GM13976 (cell line): ENCODE results near the gene NHERF1.

Experiments used
- DNase-seq: peaks from one replicate; pipeline ENCODE4 v3.0.0; 2012; ENCODE audit warnings: low spot score
- in situ Hi-C: fragments of 300-500 bp; cut with MboI; formaldehyde crosslinking; loops from one replicate; pipeline ENCODE4 v1.12.0; 2022; ENCODE audit warnings: low sequenced_read_pairs, mixed read lengths, inconsistent platforms; ENCODE audit not compliant: unreplicated experiment
- TF ChIP-seq, protein P1 (sequence below): IDR thresholded peaks from 2 replicates; pipeline ENCODE4 v1.5.1; 2012; ENCODE audit warnings: borderline replicate concordance, mild to moderate bottlenecking; ENCODE audit not compliant: insufficient read depth; ENCODE audit errors: extremely low read depth, missing control alignments, control extremely low read depth

The NHERF1 gene

DNA sequence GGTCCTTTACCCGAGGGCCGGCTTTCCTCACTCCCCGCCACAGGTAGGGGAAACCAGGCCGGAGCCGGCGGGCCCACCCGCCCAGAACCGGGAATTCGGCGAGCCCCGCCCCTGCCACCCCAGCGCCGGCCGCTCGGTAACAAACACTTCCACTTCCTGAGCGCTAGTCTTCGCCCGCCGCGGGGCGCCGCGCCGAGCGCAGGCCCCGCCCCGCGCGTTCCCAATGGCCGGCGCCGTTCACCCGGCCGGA lies 224 bp upstream of the NHERF1 start:
- in situ Hi-C loops: no loop called here
- DNase-seq: no peak
- TF ChIP-seq, protein P1, sequence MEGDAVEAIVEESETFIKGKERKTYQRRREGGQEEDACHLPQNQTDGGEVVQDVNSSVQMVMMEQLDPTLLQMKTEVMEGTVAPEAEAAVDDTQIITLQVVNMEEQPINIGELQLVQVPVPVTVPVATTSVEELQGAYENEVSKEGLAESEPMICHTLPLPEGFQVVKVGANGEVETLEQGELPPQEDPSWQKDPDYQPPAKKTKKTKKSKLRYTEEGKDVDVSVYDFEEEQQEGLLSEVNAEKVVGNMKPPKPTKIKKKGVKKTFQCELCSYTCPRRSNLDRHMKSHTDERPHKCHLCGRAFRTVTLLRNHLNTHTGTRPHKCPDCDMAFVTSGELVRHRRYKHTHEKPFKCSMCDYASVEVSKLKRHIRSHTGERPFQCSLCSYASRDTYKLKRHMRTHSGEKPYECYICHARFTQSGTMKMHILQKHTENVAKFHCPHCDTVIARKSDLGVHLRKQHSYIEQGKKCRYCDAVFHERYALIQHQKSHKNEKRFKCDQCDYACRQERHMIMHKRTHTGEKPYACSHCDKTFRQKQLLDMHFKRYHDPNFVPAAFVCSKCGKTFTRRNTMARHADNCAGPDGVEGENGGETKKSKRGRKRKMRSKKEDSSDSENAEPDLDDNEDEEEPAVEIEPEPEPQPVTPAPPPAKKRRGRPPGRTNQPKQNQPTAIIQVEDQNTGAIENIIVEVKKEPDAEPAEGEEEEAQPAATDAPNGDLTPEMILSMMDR: no peak

DNA sequence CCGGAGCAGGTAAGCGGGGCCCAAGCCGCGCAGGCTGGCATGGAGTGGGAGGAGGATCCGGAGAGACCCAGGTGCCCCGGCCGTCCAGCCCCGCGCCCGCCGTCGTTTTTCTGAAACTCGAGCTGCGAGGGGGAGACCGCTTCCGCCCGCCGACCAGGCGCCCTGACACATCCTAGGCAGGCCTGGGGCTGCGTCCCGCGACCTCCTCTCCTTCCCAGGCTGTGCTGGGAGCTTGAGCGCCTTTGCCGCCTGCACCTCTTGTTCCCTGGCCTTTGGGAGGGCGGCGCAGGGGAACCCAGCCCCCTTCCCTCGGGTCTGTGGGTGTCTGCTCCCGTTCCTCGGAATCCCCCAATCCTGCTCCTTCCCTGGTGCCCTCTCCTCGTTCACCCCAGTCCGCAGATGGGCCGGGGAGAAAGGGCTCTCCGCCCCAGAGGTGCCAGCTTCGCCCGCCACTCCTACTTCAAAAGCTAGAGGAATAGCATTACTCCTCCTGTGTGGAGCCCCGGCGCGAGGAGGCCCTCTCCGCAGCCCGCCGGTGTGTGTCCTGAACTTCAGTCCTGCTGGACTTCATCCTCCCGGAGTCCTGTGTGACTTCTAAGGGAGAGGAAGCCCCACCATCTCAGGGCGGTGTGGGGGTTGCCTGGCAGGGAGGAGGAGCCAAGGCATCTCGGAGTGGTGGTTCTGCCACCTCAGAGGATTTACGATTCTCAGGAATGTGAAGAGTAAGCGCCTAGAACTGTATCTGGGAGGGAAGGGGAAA lies 1.0 kb downstream of the NHERF1 start:
- DNase-seq: peak; percentile 62
- in situ Hi-C loops: no loop called here

DNA sequence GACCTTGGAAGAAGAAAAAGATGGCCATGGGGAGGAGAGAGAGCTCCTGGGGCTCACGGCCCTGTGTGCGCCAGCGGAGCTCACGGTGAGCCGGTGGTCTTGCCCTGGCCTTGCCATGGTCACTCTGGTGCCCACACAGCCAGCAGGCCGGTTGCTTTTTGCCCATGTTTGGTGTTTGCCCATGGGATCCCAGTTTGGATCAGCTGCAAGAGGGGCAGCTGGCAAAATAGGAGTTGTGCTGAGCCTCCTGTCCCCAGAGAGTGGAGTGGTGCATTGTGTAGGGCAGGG lies 1.6 kb downstream of the NHERF1 start:
- in situ Hi-C loops: no loop called here
- TF ChIP-seq, protein P1: no peak
- no peak for DNase-seq

More for the DNA sequence above, 1.0 kb downstream of the NHERF1 start:
- TF ChIP-seq, protein P1: no peak

DNA sequence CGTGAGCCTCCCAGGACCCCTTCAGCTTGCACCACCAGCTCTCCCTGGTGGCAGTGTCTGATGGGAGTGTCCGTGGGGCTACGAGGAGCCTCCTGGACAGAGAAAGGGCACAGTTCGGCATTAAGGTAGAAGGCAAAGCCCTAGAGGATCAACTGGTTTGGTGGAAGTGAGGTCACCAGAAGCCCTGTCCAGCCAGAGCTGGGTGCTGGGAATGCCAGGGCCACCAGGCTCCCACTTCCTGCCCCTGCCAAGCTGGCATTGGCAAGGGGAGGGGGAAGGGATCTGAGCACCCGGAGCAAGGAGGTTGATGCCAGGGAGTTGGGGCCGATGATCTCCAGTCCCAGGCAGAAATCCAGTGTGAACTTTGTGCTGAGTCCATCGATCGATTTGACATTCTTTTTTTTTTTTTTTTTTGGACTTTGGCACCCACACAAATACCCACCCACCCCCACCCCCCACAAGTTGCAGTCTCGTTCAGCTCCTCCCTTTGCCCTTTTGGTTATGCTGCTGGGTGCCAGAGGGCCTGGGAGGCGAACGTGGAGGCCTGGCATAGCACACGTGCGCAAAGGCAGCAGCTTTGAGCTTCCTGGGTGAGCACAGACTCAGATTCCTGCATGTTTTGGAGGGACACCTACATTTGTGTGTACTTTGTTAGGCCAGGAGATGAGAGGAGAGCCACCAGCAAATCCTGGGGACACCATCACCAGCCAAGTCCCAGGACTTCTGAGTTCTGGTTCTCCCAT lies 2.1 kb downstream of the NHERF1 start:
- no peak for DNase-seq
- TF ChIP-seq, protein P1: no peak
- in situ Hi-C loops: no loop called here

DNA sequence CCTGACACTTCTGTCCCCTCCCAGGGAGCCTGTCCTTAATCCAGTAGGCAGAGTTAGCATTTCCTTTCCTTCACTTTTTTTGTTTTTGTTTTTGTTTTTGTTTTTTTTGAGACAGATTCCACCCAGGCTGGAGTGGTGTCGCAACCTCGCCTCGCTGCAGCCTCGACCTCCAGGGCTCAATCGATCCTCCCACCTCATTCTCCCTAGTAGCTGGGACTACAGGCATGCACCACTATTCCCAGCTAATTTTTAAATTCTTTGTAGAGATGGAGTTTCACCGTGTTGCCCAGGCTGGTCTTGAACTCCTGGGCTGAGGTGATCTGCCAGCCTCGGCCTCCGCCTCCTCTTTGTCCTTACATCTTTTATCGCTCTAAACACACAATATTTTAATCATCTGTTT lies 4.0 kb downstream of the NHERF1 start:
- no peak for DNase-seq
- TF ChIP-seq, protein P1: no peak
- in situ Hi-C loops: no loop called here

DNA sequence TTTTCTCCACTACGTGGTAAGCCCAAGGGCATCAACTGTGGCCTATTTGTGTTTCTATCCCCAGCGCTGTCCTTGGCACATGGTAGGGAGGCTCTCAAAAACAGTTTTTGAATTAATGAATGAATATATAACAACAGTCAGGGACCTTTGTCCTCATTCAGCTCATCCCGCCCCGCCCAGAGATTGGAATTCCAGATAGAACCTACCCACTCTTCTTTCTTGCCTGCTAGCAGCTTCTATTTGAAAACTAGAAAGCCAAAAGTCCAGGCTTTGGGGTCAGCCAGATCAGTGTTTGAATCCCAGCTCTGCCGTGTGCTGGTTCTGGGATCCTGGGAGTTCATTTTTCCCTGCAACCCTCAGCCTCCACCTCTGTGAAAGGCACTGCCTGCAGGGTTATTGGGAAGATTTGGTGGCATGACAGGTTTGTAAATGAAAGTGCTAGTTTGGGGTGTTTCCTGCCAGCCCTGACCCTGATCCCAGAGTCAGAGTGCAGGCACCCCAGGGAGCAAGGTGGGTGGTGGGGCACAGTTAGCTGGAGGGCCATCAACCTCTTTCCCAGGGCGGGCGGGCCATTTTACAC lies 4.5 kb downstream of the NHERF1 start:
- TF ChIP-seq, protein P1: no peak
- in situ Hi-C loops: no loop called here
- DNase-seq: no peak
